Vagina (tissue), 2 donors: ENCODE measurements around the gene CXCL12. TPM values are rescaled to one million over a fixed set of nuclear protein-coding genes. Genes with fewer than 3 reads are reported as not detected.

Experiments
- DNase-seq, 2 donors: peaks; one replicate each; pipeline ENCODE4 v3.0.0-alpha.2; 2017; ENCODE audit errors: extremely low spot score in 2 of 2
- H3K27ac ChIP-seq: fragments of 200-600 bp; sonication (generic); one replicate; pipeline ENCODE4 v1.5.1; 2019
- H3K27me3 ChIP-seq: fragments of 200-600 bp; sonication (generic); one replicate; pipeline ENCODE4 v1.5.1; 2019
- H3K36me3 ChIP-seq, 2 donors: fragments of 200-600 bp; sonication (generic); one replicate each; pipeline ENCODE4 v1.5.1; 2017 to 2019
- H3K4me1 ChIP-seq: fragments of 200-600 bp; sonication (generic); one replicate; pipeline ENCODE4 v1.5.1; 2019
- H3K4me3 ChIP-seq, 2 donors: fragments of 200-600 bp; sonication (generic); 1 replicate in 1 of 2; 2 replicates in 1 of 2; pipeline ENCODE4 v1.5.1; 2016 to 2019
- H3K9me3 ChIP-seq: fragments of 200-600 bp; sonication (generic); one replicate; pipeline ENCODE4 v1.5.1; 2019
- CTCF ChIP-seq, 3 experiments: fragments of 450-650 bp in 2 of 3; fragments of 200-600 bp in 1 of 3; sonication (generic) in 1 of 3; IDR thresholded peaks; one replicate each; pipeline ENCODE4 v1.5.1; 2017 to 2019; ENCODE audit warnings: antibody characterized with exemption in 3 of 3, mild to moderate bottlenecking in 2 of 3, moderate library complexity in 2 of 3
- POLR2A ChIP-seq, 2 donors: fragments of 450-650 bp; IDR thresholded peaks; one replicate each; pipeline ENCODE4 v1.6.1; 2017; ENCODE audit warnings: antibody characterized with exemption in 2 of 2, mild to moderate bottlenecking in 2 of 2, moderate library complexity in 2 of 2
- POLR2AphosphoS5 ChIP-seq, 2 donors: sonication (generic); formaldehyde crosslinking; IDR thresholded peaks; one replicate each; pipeline ENCODE4 v1.9.0; 2017; ENCODE audit warnings: antibody characterized with exemption in 2 of 2, mild to moderate bottlenecking in 2 of 2, low read depth in 1 of 2; ENCODE audit not compliant: insufficient read depth in 1 of 2
- intact Hi-C: fragments of 100-400 bp; cut with DNase I; formaldehyde crosslinking; loops from one replicate; pipeline ENCODE4 v1.15.1; 2023
- total RNA-seq: library from RNA; depleted of rRNA; stranded (reverse); fragments of >200 nt; gene quantifications from one replicate; pipeline ENCODE4 v1.2.3, GENCODE V29; 2016

Gene CXCL12
- total RNA-seq, 1 donor from 2014 or later: 112 TPM

- intact Hi-C loops: loop anchor here (2.0 to 10.0 kb wide), 3 partner anchors 477 to 716 kb away; no protein-coding TSS in a partner anchor
- H3K9me3 ChIP-seq: no peaks in the 10 kb centered on the region
- no peaks in the 10 kb centered on the region for H3K36me3 ChIP-seq
- no peak for TF ChIP-seq POLR2A (IDR thresholded peaks at IDR 0.05)
- no peak for TF ChIP-seq CTCF (IDR thresholded peaks at IDR 0.05)
- TF ChIP-seq POLR2AphosphoS5 (IDR thresholded peaks at IDR 0.05; ENCODE audit: insufficient read depth in 1 of 2, low read depth in 1 of 2): no peak
- H3K4me3 ChIP-seq: no peak overlapping the region
- peak; percentile 46 to 77 for DNase-seq
- H3K4me1 ChIP-seq: peaks cover 38% of the 10 kb centered on the region
- H3K27ac ChIP-seq: no peak overlapping the region
- H3K27me3 ChIP-seq: no peaks in the 10 kb centered on the region
These were observed 3.0 kb upstream of the CXCL12 start for GRCh38 chr10:44387853-44388251.

GRCh38 chr10:44386546-44387052, 1.7 kb upstream of the CXCL12 start:
- intact Hi-C loops: loop anchor here (2.0 to 10.0 kb wide), 3 partner anchors 478 to 714 kb away; no protein-coding TSS in a partner anchor
- peak overlapping the region; percentile 79 for H3K27ac ChIP-seq
- H3K9me3 ChIP-seq: no peaks in the 10 kb centered on the region
- H3K27me3 ChIP-seq: no peaks in the 10 kb centered on the region
- TF ChIP-seq POLR2AphosphoS5 (IDR thresholded peaks at IDR 0.05; ENCODE audit: insufficient read depth in 1 of 2, low read depth in 1 of 2): no peak
- TF ChIP-seq CTCF (IDR thresholded peaks at IDR 0.05): peak; percentile 57 to 90 (median 90)
- TF ChIP-seq POLR2A (IDR thresholded peaks at IDR 0.05): no peak
- peak overlapping the region in 1 of 2 donors; percentile 15 for H3K4me3 ChIP-seq
- peaks cover 38% of the 10 kb centered on the region for H3K4me1 ChIP-seq
- DNase-seq: peak; percentile 74 to 85
- H3K36me3 ChIP-seq: no peaks in the 10 kb centered on the region

GRCh38 chr10:44385696-44386441, 972 bp upstream of the CXCL12 start:
- TF ChIP-seq CTCF (IDR thresholded peaks at IDR 0.05) (no peak), POLR2AphosphoS5 (IDR thresholded peaks at IDR 0.05; ENCODE audit: insufficient read depth in 1 of 2, low read depth in 1 of 2) (peak in 1 of 2 donors; percentile 5), POLR2A (IDR thresholded peaks at IDR 0.05) (no peak)
- peak overlapping the region; percentile 79 for H3K27ac ChIP-seq
- H3K36me3 ChIP-seq: no peaks in the 10 kb centered on the region
- peak overlapping the region; percentile 86 for H3K4me3 ChIP-seq
- peak; percentile 87 to 90 for DNase-seq
- no peaks in the 10 kb centered on the region for H3K9me3 ChIP-seq
- H3K27me3 ChIP-seq: no peaks in the 10 kb centered on the region
- intact Hi-C loops: loop anchor here (2.0 to 10.0 kb wide), 3 partner anchors 479 to 714 kb away; no protein-coding TSS in a partner anchor
- peaks cover 34% of the 10 kb centered on the region for H3K4me1 ChIP-seq

- intact Hi-C loops: loop anchor here (5.0 to 10.0 kb wide), 3 partner anchors 72 to 712 kb away; no protein-coding TSS in a partner anchor
- Histone ChIP-seq H3K4me3 (peak overlapping the region; percentile 86), H3K27me3 (no peaks in the 10 kb centered on the region), H3K36me3 (peaks cover 0 to under 1% of the 10 kb centered on the region in 2 donors), H3K27ac (peak overlapping the region; percentile 79), H3K9me3 (no peaks in the 10 kb centered on the region), H3K4me1 (peaks cover 28% of the 10 kb centered on the region)
- DNase-seq: peak; percentile 80 to 81
- TF ChIP-seq CTCF (IDR thresholded peaks at IDR 0.05) (no peak), POLR2A (IDR thresholded peaks at IDR 0.05) (no peak), POLR2AphosphoS5 (IDR thresholded peaks at IDR 0.05; ENCODE audit: insufficient read depth in 1 of 2, low read depth in 1 of 2) (no peak)
These were observed 284 bp downstream of the CXCL12 start for GRCh38 chr10:44384601-44385025.
